ENCODE data around the gene SREBF1. TPM values are rescaled to one million over a fixed set of nuclear protein-coding genes. Genes with fewer than 3 reads are reported as not detected.

SREBF1 gene
- total and polyA plus RNA-seq, 4 donors = 68.4 to 134 (median 80.7) TPM

DNA sequence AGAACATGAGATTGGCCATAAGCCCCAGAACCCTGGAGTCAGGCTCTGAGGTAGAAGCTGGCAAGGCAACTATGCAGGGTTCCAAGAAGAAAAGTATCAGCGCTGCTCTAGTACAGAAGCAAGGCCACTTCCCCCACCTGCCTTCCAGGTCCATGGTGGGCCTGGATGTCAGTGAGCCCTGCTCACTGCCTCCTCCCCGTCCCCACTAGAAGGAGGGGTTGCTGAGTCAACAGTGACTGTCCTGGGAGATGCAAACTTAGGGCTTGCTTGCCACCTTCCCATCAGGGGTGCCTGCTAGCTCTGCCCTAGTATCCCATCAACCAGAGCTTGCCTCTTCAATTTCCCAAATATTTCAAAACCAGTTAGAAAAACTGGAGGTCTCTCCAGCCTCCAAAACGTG is 29.6 kb upstream of the SREBF1 start:
- no peaks in the 10 kb centered on the region for H3K9me3 ChIP-seq (ENCODE audit: control insufficient read depth in 4 of 4, insufficient read depth in 3 of 4, low read length in 3 of 4)
- ATAC-seq (ENCODE audit: insufficient read depth, low FRiP score) = no peak
- DNase-seq = no peak
- no peak for TF ChIP-seq CTCF (IDR thresholded peaks at IDR 0.05; ENCODE audit: control extremely low read depth, extremely low read depth)
- H3K36me3 ChIP-seq (ENCODE audit: control insufficient read depth in 4 of 4, insufficient read depth in 4 of 4, low read length in 4 of 4) = peaks cover 2 to 20% (median 14%) of the 10 kb centered on the region in 4 donors
- no peaks in the 10 kb centered on the region for H3K27me3 ChIP-seq (ENCODE audit: control insufficient read depth in 3 of 3, insufficient read depth in 3 of 3, low read length in 2 of 3)
- no peak overlapping the region for H3K9ac ChIP-seq (ENCODE audit: insufficient read depth in 1 of 2, low read length in 2 of 2)
- no peak overlapping the region for H3K4me3 ChIP-seq
- WGBS, 2 donors = 93 to 95% methylated on average over 3 of the region's 3 CpGs
- no peak overlapping the region for H3K27ac ChIP-seq (ENCODE audit: low read depth in 1 of 2, low read length in 1 of 2)
- H3K4me1 ChIP-seq (ENCODE audit: control insufficient read depth in 5 of 5, insufficient read depth in 5 of 5, low read length in 5 of 5) = peaks cover 0 to 20% (median 5%) of the 10 kb centered on the region in 5 donors

DNA sequence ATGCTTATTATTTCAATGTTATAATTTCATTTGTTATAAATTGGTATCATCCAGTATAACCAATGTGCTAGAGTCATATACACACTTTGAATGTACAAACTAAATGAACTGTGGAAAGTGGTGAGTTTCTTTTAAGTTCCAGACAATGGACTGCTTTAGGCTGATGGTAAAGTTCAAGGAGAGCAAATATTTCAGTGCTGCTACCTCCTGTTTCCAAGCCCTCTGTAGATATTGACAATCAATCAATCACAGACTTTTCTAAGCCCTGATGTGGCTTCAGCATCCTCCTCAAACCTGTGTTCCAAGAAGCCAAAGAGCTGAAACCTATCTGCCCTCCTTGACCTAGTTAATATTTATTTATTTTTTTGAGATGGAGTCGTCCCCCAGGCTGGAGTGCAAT is 28.2 kb upstream of the SREBF1 start:
- no peak for ATAC-seq (ENCODE audit: insufficient read depth, low FRiP score)
- Histone ChIP-seq H3K9me3 (ENCODE audit: control insufficient read depth in 4 of 4, insufficient read depth in 3 of 4, low read length in 3 of 4) (no peaks in the 10 kb centered on the region), H3K4me1 (ENCODE audit: control insufficient read depth in 5 of 5, insufficient read depth in 5 of 5, low read length in 5 of 5) (peaks cover 0 to 28% (median 9%) of the 10 kb centered on the region in 5 donors), H3K27me3 (ENCODE audit: control insufficient read depth in 3 of 3, insufficient read depth in 3 of 3, low read length in 2 of 3) (no peaks in the 10 kb centered on the region), H3K4me3 (no peak overlapping the region), H3K9ac (ENCODE audit: insufficient read depth in 1 of 2, low read length in 2 of 2) (no peak overlapping the region), H3K27ac (ENCODE audit: low read depth in 1 of 2, low read length in 1 of 2) (no peak overlapping the region), H3K36me3 (ENCODE audit: control insufficient read depth in 4 of 4, insufficient read depth in 4 of 4, low read length in 4 of 4) (peaks cover 2 to 25% (median 14%) of the 10 kb centered on the region in 4 donors)
- TF ChIP-seq CTCF (IDR thresholded peaks at IDR 0.05; ENCODE audit: control extremely low read depth, extremely low read depth) = no peak
- WGBS, 2 donors = 83 to 88% methylated on average over 1 of the region's 1 CpG
- no peak for DNase-seq

- Histone ChIP-seq H3K4me1 (ENCODE audit: control insufficient read depth in 5 of 5, insufficient read depth in 5 of 5, low read length in 5 of 5) (peaks cover 0 to 14% (median 9%) of the 10 kb centered on the region in 5 donors), H3K36me3 (ENCODE audit: control insufficient read depth in 4 of 4, insufficient read depth in 4 of 4, low read length in 4 of 4) (peaks cover 0 to 9% (median 3%) of the 10 kb centered on the region in 4 donors), H3K27ac (ENCODE audit: low read depth in 1 of 2, low read length in 1 of 2) (peak overlapping the region in 1 of 2 donors; percentile 60), H3K9me3 (ENCODE audit: control insufficient read depth in 4 of 4, insufficient read depth in 3 of 4, low read length in 3 of 4) (no peaks in the 10 kb centered on the region), H3K9ac (ENCODE audit: insufficient read depth in 1 of 2, low read length in 2 of 2) (no peak overlapping the region), H3K4me3 (no peak overlapping the region), H3K27me3 (ENCODE audit: control insufficient read depth in 3 of 3, insufficient read depth in 3 of 3, low read length in 2 of 3) (no peaks in the 10 kb centered on the region)
- TF ChIP-seq CTCF (IDR thresholded peaks at IDR 0.05; ENCODE audit: control extremely low read depth, extremely low read depth) = no peak
- no peak for DNase-seq
- WGBS, 2 donors = 53 to 73% methylated on average over 5 of the region's 5 CpGs
- ATAC-seq (ENCODE audit: insufficient read depth, low FRiP score) = peak; percentile 75
These were observed 24.0 kb upstream of the SREBF1 start for GRCh38 chr17:17860766-17861107.

All from lung (tissue), 12 donors.